ENCODE measurements around the gene RNPEP. TPM values are rescaled to one million over a fixed set of nuclear protein-coding genes. Genes with fewer than 3 reads are reported as not detected.
A peak's percentile ranks its signal among the peaks of the same experiment; 100 is the strongest.

The RNPEP gene
- total and polyA plus RNA-seq, 2 of the 13 experiments (the other 11 are each of a cell fraction or from before 2014, with no cell fraction given) = 20.6 to 38.4 TPM

GRCh38 chr1:201955009-201955728 is 27.3 kb upstream of the RNPEP start, which contains the start of gene TIMM17A (continued):
- TF ChIP-seq THAP7 (CRISPR knock-in tag; IDR thresholded peaks at IDR 0.05) (peak; percentile 47; the same call in 1 of the 2 replicates), MAZ (IDR thresholded peaks at IDR 0.05; ENCODE audit: borderline replicate concordance, low read depth, low read length) (no peak), MAZ (CRISPR knock-in tag; IDR thresholded peaks at IDR 0.05; ENCODE audit: low read depth) (peak; percentile 60; the same call in 1 of the 2 replicates), ZNF761 (CRISPR knock-in tag; conservative IDR thresholded peaks at IDR 0.05) (0 out of 2 replicates have a peak, but pooled peaks have one; percentile 21), ZNF768 (CRISPR knock-in tag; IDR thresholded peaks at IDR 0.05) (no peak), KLF13 (CRISPR knock-in tag; IDR thresholded peaks at IDR 0.05) (no peak), ZNF205 (CRISPR knock-in tag; IDR thresholded peaks at IDR 0.05) (peak; percentile 84; the same call in 1 of the 2 replicates), TERF1 (CRISPR knock-in tag; IDR thresholded peaks at IDR 0.05) (no peak), ZNF605 (CRISPR knock-in tag; IDR thresholded peaks at IDR 0.05) (peak; percentile 92), YY1 (IDR thresholded peaks at IDR 0.05; ENCODE audit: insufficient read depth, insufficient replicate concordance, low read depth, low read length) (peak; percentile 93), ETV5 (CRISPR knock-in tag; IDR thresholded peaks at IDR 0.05; ENCODE audit: borderline replicate concordance) (peak; percentile 64; the same call in 1 of the 2 replicates), KDM5B (CRISPR knock-in tag; IDR thresholded peaks at IDR 0.05; ENCODE audit: borderline replicate concordance) (peak; percentile 92), PAX8 (CRISPR knock-in tag; IDR thresholded peaks at IDR 0.05; ENCODE audit: borderline replicate concordance) (no peak), TBX2 (CRISPR knock-in tag; IDR thresholded peaks at IDR 0.05; ENCODE audit: borderline replicate concordance) (peak; percentile 48; the same call in 1 of the 2 replicates), SP2 (CRISPR knock-in tag; IDR thresholded peaks at IDR 0.05) (peak; percentile 90), ZNF619 (CRISPR knock-in tag; IDR thresholded peaks at IDR 0.05) (peak; percentile 66; the same call in 1 of the 2 replicates), NFE2L2 (IDR thresholded peaks at IDR 0.05; ENCODE audit: low read length) (no peak), RAD21 (CRISPR knock-in tag; IDR thresholded peaks at IDR 0.05) (0 out of 2 replicates have a peak, but pooled peaks have one; percentile 16), SRSF4 (IDR thresholded peaks at IDR 0.05; ENCODE audit: low read depth, low read length, poor library complexity, severe bottlenecking) (no peak), PRDM10 (CRISPR knock-in tag; IDR thresholded peaks at IDR 0.05; ENCODE audit: low read depth) (no peak), ELF1 (CRISPR knock-in tag; IDR thresholded peaks at IDR 0.05) (peak; percentile 95), ZFP91 (CRISPR knock-in tag; IDR thresholded peaks at IDR 0.05; ENCODE audit: borderline replicate concordance) (peak; percentile 81; the same call in 1 of the 2 replicates)

Measured in HepG2 (cell line).